Measurements from ENCODE around the gene PRKD1. TPM values are rescaled to one million over a fixed set of nuclear protein-coding genes. Genes with fewer than 3 reads are reported as not detected.
"Not testable (repeated sequence)": the region's sequence is repeated elsewhere in the genome, so short reads cannot be mapped to it uniquely, and the experiment has no call there.

Gene PRKD1
- total RNA-seq, 2 donors from 2014 or later, result 1.0 to 2.8 TPM

GRCh38 chr14:29741909-29742401 lies 185.7 kb downstream of the PRKD1 start:
- Histone ChIP-seq H3K9ac (ENCODE audit: low read depth in 2 of 2, low read length in 2 of 2) (no peak overlapping the region), H3K36me3 (no peaks in the 10 kb centered on the region), H3K9me3 (no peaks in the 10 kb centered on the region), H3K4me3 (no peak overlapping the region), H3K27ac (no peak overlapping the region), H3K4me1 (no peaks in the 10 kb centered on the region), H3K27me3 (no peaks in the 10 kb centered on the region)
- intact Hi-C loops (cut with DNase I), result no loop called here
- TF ChIP-seq CTCF (IDR thresholded peaks at IDR 0.05), result no peak
- no peak for DNase-seq

- Histone ChIP-seq H3K27ac (no peak overlapping the region), H3K9me3 (no peaks in the 10 kb centered on the region), H3K9ac (ENCODE audit: low read depth in 2 of 2, low read length in 2 of 2) (no peak overlapping the region), H3K4me1 (no peaks in the 10 kb centered on the region), H3K4me3 (no peak overlapping the region), H3K36me3 (no peaks in the 10 kb centered on the region), H3K27me3 (no peaks in the 10 kb centered on the region)
- intact Hi-C loops (cut with DNase I), result no loop called here
- no peak for TF ChIP-seq CTCF (IDR thresholded peaks at IDR 0.05)
- DNase-seq, result no peak
Measured at GRCh38 chr14:29740491-29740890, 187.2 kb downstream of the PRKD1 start.

GRCh38 chr14:29738950-29739349 lies 188.7 kb downstream of the PRKD1 start:
- Histone ChIP-seq H3K4me3 (no peak overlapping the region), H3K27ac (no peak overlapping the region), H3K9ac (ENCODE audit: low read depth in 2 of 2, low read length in 2 of 2) (no peak overlapping the region), H3K27me3 (no peaks in the 10 kb centered on the region), H3K9me3 (no peaks in the 10 kb centered on the region), H3K4me1 (no peaks in the 10 kb centered on the region), H3K36me3 (no peaks in the 10 kb centered on the region)
- DNase-seq, result no peak
- intact Hi-C loops (cut with DNase I), result no loop called here
- TF ChIP-seq CTCF (IDR thresholded peaks at IDR 0.05), result no peak

GRCh38 chr14:29738056-29738455 lies 189.6 kb downstream of the PRKD1 start:
- H3K9ac ChIP-seq (ENCODE audit: low read depth in 2 of 2, low read length in 2 of 2), result no peak overlapping the region
- no peaks in the 10 kb centered on the region for H3K9me3 ChIP-seq
- intact Hi-C loops (cut with DNase I), result no loop called here
- TF ChIP-seq CTCF (IDR thresholded peaks at IDR 0.05), result no peak
- no peak overlapping the region for H3K4me3 ChIP-seq
- no peaks in the 10 kb centered on the region for H3K36me3 ChIP-seq
- no peaks in the 10 kb centered on the region for H3K4me1 ChIP-seq
- no peak overlapping the region for H3K27ac ChIP-seq
- DNase-seq, result no peak
- no peaks in the 10 kb centered on the region for H3K27me3 ChIP-seq

GRCh38 chr14:29735459-29735858 lies 192.2 kb downstream of the PRKD1 start:
- Histone ChIP-seq H3K4me3 (no peak overlapping the region), H3K27ac (no peak overlapping the region), H3K27me3 (no peaks in the 10 kb centered on the region), H3K4me1 (no peaks in the 10 kb centered on the region), H3K9me3 (no peaks in the 10 kb centered on the region), H3K36me3 (no peaks in the 10 kb centered on the region), H3K9ac (ENCODE audit: low read depth in 2 of 2, low read length in 2 of 2) (no peak overlapping the region)
- TF ChIP-seq CTCF (IDR thresholded peaks at IDR 0.05), result no peak
- intact Hi-C loops (cut with DNase I), result no loop called here
- no peak for DNase-seq

- Histone ChIP-seq H3K27me3 (no peaks in the 10 kb centered on the region), H3K4me3 (no peak overlapping the region), H3K27ac (no peak overlapping the region), H3K4me1 (no peaks in the 10 kb centered on the region), H3K9me3 (no peaks in the 10 kb centered on the region), H3K36me3 (no peaks in the 10 kb centered on the region), H3K9ac (ENCODE audit: low read depth in 2 of 2, low read length in 2 of 2) (no peak overlapping the region)
- TF ChIP-seq CTCF (IDR thresholded peaks at IDR 0.05), result no peak
- DNase-seq, result no peak
- intact Hi-C loops (cut with DNase I), result no loop called here
Measured at GRCh38 chr14:29734732-29735131, 192.9 kb downstream of the PRKD1 start.

GRCh38 chr14:29726560-29727331 lies 200.9 kb downstream of the PRKD1 start:
- H3K4me3 ChIP-seq; H3K27ac ChIP-seq; H3K27me3 ChIP-seq; H3K9me3 ChIP-seq; DNase-seq; H3K4me1 ChIP-seq; H3K9ac ChIP-seq (ENCODE audit: low read depth in 2 of 2, low read length in 2 of 2); H3K36me3 ChIP-seq: not testable (repeated sequence)
- intact Hi-C loops (cut with DNase I), result loop anchor here (10.0 kb wide), 1 partner anchor 278 kb away; no protein-coding TSS in a partner anchor

Measured in colonic mucosa (tissue), 4 donors.